PC-3 (cell line): Measurements from ENCODE around the gene GDF7. TPM values are rescaled to one million over a fixed set of nuclear protein-coding genes. Genes with fewer than 3 reads are reported as not detected.

Source experiments
- ATAC-seq: fragments of 200-7000 bp; cut with Tn5 transposase; 2 replicates; pipeline ENCODE4 v1.9.1; 2020; ENCODE audit warnings: mild to moderate bottlenecking, moderate library complexity
- BruUV-seq: library from RNA; stranded (reverse); fragments of 400-500 nt; replicated peaks from 2 replicates; lab custom pipeline; 2021; lab: Mats Ljungman, UMichigan
- CTCF ChIA-PET: fragments of 300-600 bp; sonication (Branson Sonifier 250); formaldehyde crosslinking; loops from one replicate; lab custom pipeline; 2022; ENCODE audit warnings: antibody characterized with exemption; lab: Charles Lee
- POLR2A ChIA-PET: fragments of 300-600 bp; sonication (Branson Sonifier 250); formaldehyde crosslinking; loops from one replicate; lab custom pipeline; 2022; ENCODE audit warnings: antibody characterized with exemption; ENCODE audit not compliant: unreplicated experiment; lab: Charles Lee
- DNase-seq: peaks from one replicate; pipeline ENCODE4 v3.0.0-alpha.2; 2015
- H2AFZ ChIP-seq: fragments of 300-600 bp; sonication (generic); 2 replicates; pipeline ENCODE4 v1.6.0; 2016; ENCODE audit warnings: antibody characterized with exemption, low read length
- H3F3A ChIP-seq: fragments of 300-600 bp; sonication (generic); one replicate; pipeline ENCODE4 v1.6.0; 2017; ENCODE audit warnings: antibody characterized with exemption, low read length, control low read depth, mild to moderate bottlenecking; ENCODE audit not compliant: unreplicated experiment
- H3K27ac ChIP-seq: fragments of 300-600 bp; sonication (generic); 2 replicates; pipeline ENCODE4 v1.5.1; 2016; ENCODE audit warnings: mild to moderate bottlenecking, low read length
- H3K27me3 ChIP-seq: fragments of 300-600 bp; sonication (generic); 2 replicates; pipeline ENCODE4 v1.6.1; 2016; ENCODE audit warnings: low read length, mixed read lengths
- H3K36me3 ChIP-seq: fragments of 300-600 bp; sonication (generic); 2 replicates; pipeline ENCODE4 v1.6.1; 2016; ENCODE audit warnings: low read depth, mixed run types, low read length, mixed read lengths
- H3K4me1 ChIP-seq: fragments of 300-600 bp; sonication (generic); 2 replicates; pipeline ENCODE4 v1.5.1; 2016; ENCODE audit warnings: low read length; ENCODE audit not compliant: insufficient read depth
- H3K4me2 ChIP-seq: fragments of 300-600 bp; sonication (generic); 2 replicates; pipeline ENCODE4 v1.6.0; 2016; ENCODE audit warnings: low read length
- H3K4me3 ChIP-seq: fragments of 300-600 bp; sonication (generic); 2 replicates; pipeline ENCODE4 v1.5.1; 2016; ENCODE audit warnings: mild to moderate bottlenecking, low read length, mixed read lengths
- H3K79me2 ChIP-seq: fragments of 300-600 bp; sonication (generic); 2 replicates; pipeline ENCODE4 v1.6.1; 2017; ENCODE audit warnings: low read length, mixed read lengths
- H3K9ac ChIP-seq: fragments of 300-600 bp; sonication (generic); 2 replicates; pipeline ENCODE4 v1.6.0; 2016; ENCODE audit warnings: mild to moderate bottlenecking, low read length
- H3K9me2 ChIP-seq: fragments of 300-600 bp; sonication (generic); replicated peaks from 2 replicates; pipeline ENCODE4 v1.6.1; 2016; ENCODE audit warnings: mixed run types, low read length, mixed read lengths
- H3K9me3 ChIP-seq: fragments of 300-600 bp; sonication (generic); 2 replicates; pipeline ENCODE4 v1.6.1; 2016; ENCODE audit warnings: low read length, mixed read lengths
- H4K20me1 ChIP-seq: fragments of 300-600 bp; sonication (generic); 2 replicates; pipeline ENCODE4 v1.6.1; 2016; ENCODE audit warnings: low read length, mixed read lengths
- CTCF ChIP-seq: fragments of 300-600 bp; sonication (generic); conservative IDR thresholded peaks from 2 replicates; pipeline ENCODE4 v1.5.1; 2017; ENCODE audit warnings: antibody characterized with exemption, low read depth, mild to moderate bottlenecking, low read length
- EZH2 ChIP-seq: fragments of 300-600 bp; sonication (generic); IDR thresholded peaks from one replicate; pipeline ENCODE4 v1.6.1; 2017; ENCODE audit warnings: antibody characterized with exemption, mild to moderate bottlenecking, low read length; ENCODE audit not compliant: unreplicated experiment
- EZH2phosphoT487 ChIP-seq: fragments of 300-600 bp; sonication (generic); IDR thresholded peaks from 2 replicates; pipeline ENCODE4 v1.6.1; 2018; ENCODE audit warnings: mild to moderate bottlenecking, antibody characterized with exemption, low read length, borderline replicate concordance
- intact Hi-C: fragments of 100-400 bp; cut with micrococcal nuclease; formaldehyde crosslinking; loops from 2 replicates; pipeline ENCODE4 v1.9.0; 2023
- total RNA-seq: library from RNA; depleted of rRNA; stranded (reverse); fragments of >200 nt; gene quantifications from 2 replicates; pipeline ENCODE4 v1.2.3, GENCODE V29; 2014; rRNA removed

Gene GDF7
- total RNA-seq, 1 experiment from 2014 or later: 0.04 TPM

GRCh38 chr2:20726913-20727312 is 60.0 kb downstream of the GDF7 start:
- no peak for ATAC-seq
- Histone ChIP-seq H3K4me1 (no peaks in the 10 kb centered on the region; the same call in 1 of the 2 replicates), H4K20me1 (no peaks in the 10 kb centered on the region), H3K4me2 (no peak overlapping the region), H3K27ac (no peak overlapping the region), H3F3A (no peaks in the 10 kb centered on the region), H3K36me3 (no peaks in the 10 kb centered on the region), H2AFZ (no peak overlapping the region), H3K9me2 (no peaks in the 10 kb centered on the region), H3K79me2 (no peaks in the 10 kb centered on the region), H3K9me3 (no peaks in the 10 kb centered on the region), H3K4me3 (no peak overlapping the region), H3K27me3 (peaks cover 14% of the 10 kb centered on the region; the same call in 1 of the 2 replicates), H3K9ac (no peak overlapping the region)
- ChIA-PET CTCF (interaction anchor here (0.6 kb wide), 2 partner anchors 49 to 236 kb away, joined by 3 to 4 read pairs; no protein-coding TSS in a partner anchor), POLR2A (no interaction called here)
- TF ChIP-seq EZH2: no peak
- TF ChIP-seq EZH2phosphoT487: no peak
- TF ChIP-seq CTCF: no peak
- DNase-seq: no peak
- BruUV-seq: no TSS peak
- intact Hi-C loops: no loop called here

DNA sequence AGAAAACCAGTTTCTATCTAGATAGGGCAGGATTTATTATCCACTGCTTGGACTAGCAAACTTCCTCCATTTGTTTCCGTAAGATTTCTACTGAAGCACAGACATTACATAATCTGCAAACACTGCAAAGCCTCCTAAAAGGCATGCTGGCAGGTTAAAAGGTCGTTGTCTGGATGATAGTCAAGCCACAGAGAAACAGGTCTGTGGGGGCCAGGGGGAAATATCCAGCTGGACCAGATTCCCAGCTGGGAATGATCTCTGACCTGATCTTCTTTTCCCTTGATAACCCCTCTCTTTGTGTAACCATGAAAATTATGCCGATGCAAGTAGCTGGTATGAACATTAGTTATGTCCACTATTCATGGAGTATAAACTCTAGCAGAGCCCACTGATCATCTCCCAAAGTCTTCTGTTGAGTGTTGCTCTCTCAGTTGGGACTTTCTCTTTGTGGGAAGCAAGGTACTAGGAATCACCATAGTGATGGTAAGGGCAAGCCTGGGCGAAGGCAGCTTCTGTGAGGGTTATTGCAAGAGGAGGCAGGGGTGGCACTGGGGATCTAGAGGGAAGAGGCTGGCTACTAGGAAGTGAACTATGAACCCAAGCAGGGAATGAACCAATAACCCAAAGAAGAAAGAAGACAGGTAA is 61.3 kb downstream of the GDF7 start:
- Histone ChIP-seq H3K36me3 (no peaks in the 10 kb centered on the region), H3K9me2 (no peaks in the 10 kb centered on the region), H3K9me3 (no peaks in the 10 kb centered on the region), H3K9ac (no peak overlapping the region), H3K4me3 (no peak overlapping the region), H3K4me1 (no peaks in the 10 kb centered on the region; the same call in 1 of the 2 replicates), H3K79me2 (no peaks in the 10 kb centered on the region), H3K27ac (no peak overlapping the region), H4K20me1 (no peaks in the 10 kb centered on the region), H2AFZ (no peak overlapping the region), H3K4me2 (no peak overlapping the region), H3K27me3 (peaks cover 21% of the 10 kb centered on the region), H3F3A (no peaks in the 10 kb centered on the region)
- no TSS peak for BruUV-seq
- intact Hi-C loops: no loop called here
- ATAC-seq: no peak
- DNase-seq: no peak
- TF ChIP-seq EZH2phosphoT487: no peak
- no peak for TF ChIP-seq CTCF
- TF ChIP-seq EZH2: no peak
- CTCF ChIA-PET: no interaction called here
- POLR2A ChIA-PET: no interaction called here

Other genes with a start within 250 kb of the GDF7 start
- gene RHOB, start 220.1 kb upstream of the GDF7 start, total RNA-seq: 88.5 and 108 TPM in 2 replicates
- 17.8 and 19.6 TPM in 2 replicates for gene HS1BP3, start 16.0 kb upstream of the GDF7 start, total RNA-seq
- not detected in 2 replicates for gene LDAH, start 156.0 kb downstream of the GDF7 start, total RNA-seq